T-cell (primary cell): ENCODE results near the gene FSD2. TPM values are rescaled to one million over a fixed set of nuclear protein-coding genes. Genes with fewer than 3 reads are reported as not detected.

Source experiments
- ATAC-seq, 4 experiments: fragments of 200-7000 bp in 3 of 4; fragments of 150-1000 bp in 1 of 4; cut with Tn5 transposase; replicated peaks in 1 of 4; 1 replicate in 3 of 4; 2 replicates in 1 of 4; pipeline ENCODE4 v1.10.0; 2021; ENCODE audit warnings: moderate library complexity in 3 of 4, mild to moderate bottlenecking in 2 of 4, moderate number of reproducible peaks in 1 of 4
- CTCF ChIA-PET, 2 donors: fragments of 300-600 bp; sonication (Branson Sonifier 250); formaldehyde crosslinking; loops; one replicate each; lab custom pipeline; 2022; ENCODE audit warnings: antibody characterized with exemption in 2 of 2; lab: Charles Lee
- POLR2A ChIA-PET, 2 donors: fragments of 300-600 bp; sonication (Branson Sonifier 250); formaldehyde crosslinking; loops; one replicate each; lab custom pipeline; 2022; ENCODE audit warnings: antibody characterized with exemption in 2 of 2; lab: Charles Lee
- DNase-seq, 35 experiments: peaks; one replicate each; pipeline versions ENCODE4 v3.0.0 to v3.0.0-alpha.2; 2013 to 2023
- H3K27ac ChIP-seq: one replicate; pipeline ENCODE4 v1.5.1; 2013; ENCODE audit warnings: low read length
- H3K27me3 ChIP-seq, 2 experiments: replicated peaks in 1 of 2; 1 replicate in 1 of 2; 2 replicates in 1 of 2; pipeline versions ENCODE4 v1.6.1 to v1.7.0; 2013; ENCODE audit warnings: low read length in 1 of 2, mixed read lengths in 1 of 2; ENCODE audit not compliant: control insufficient read depth in 2 of 2, insufficient read depth in 2 of 2; ENCODE audit errors: extremely low read depth in 1 of 2
- H3K36me3 ChIP-seq, 2 donors: 1 replicate in 1 of 2; 2 replicates in 1 of 2; pipeline versions ENCODE4 v1.6.1 to v1.7.0; 2013; ENCODE audit warnings: low read length in 1 of 2; ENCODE audit not compliant: control insufficient read depth in 2 of 2, insufficient read depth in 1 of 2; ENCODE audit errors: extremely low read depth in 1 of 2
- H3K4me1 ChIP-seq, 2 experiments: 1 replicate in 1 of 2; 2 replicates in 1 of 2; pipeline versions ENCODE4 v1.6.1 to v1.7.0; 2013; ENCODE audit warnings: low read length in 2 of 2, mixed read lengths in 1 of 2; ENCODE audit not compliant: insufficient read depth in 2 of 2, control insufficient read depth in 1 of 2; ENCODE audit errors: extremely low read depth in 1 of 2
- H3K4me3 ChIP-seq, 2 donors: 1 replicate in 1 of 2; 2 replicates in 1 of 2; pipeline versions ENCODE4 v1.5.1 to v1.7.0; 2013; ENCODE audit warnings: mild to moderate bottlenecking in 2 of 2, low read length in 1 of 2, moderate library complexity in 1 of 2; ENCODE audit not compliant: control insufficient read depth in 1 of 2; ENCODE audit errors: extremely low read depth in 1 of 2
- H3K9me3 ChIP-seq: 2 replicates; pipeline ENCODE4 v1.7.0; 2013
- H3K27ac Mint-ChIP-seq, 2 donors: one replicate each; pipeline ENCODE4 v1.8.0; 2020 to 2021; ENCODE audit warnings: mild to moderate bottlenecking in 2 of 2, mixed read lengths in 2 of 2
- H3K27me3 Mint-ChIP-seq, 2 donors: one replicate each; pipeline ENCODE4 v1.8.0; 2021 to 2022; ENCODE audit warnings: mixed read lengths in 2 of 2
- H3K36me3 Mint-ChIP-seq: one replicate; pipeline ENCODE4 v1.8.0; 2021; ENCODE audit warnings: mixed read lengths
- H3K4me1 Mint-ChIP-seq, 3 donors: one replicate each; pipeline ENCODE4 v1.8.0; 2020 to 2022; ENCODE audit warnings: mixed read lengths in 3 of 3, mild to moderate bottlenecking in 1 of 3
- H3K4me3 Mint-ChIP-seq, 3 donors: one replicate each; pipeline ENCODE4 v1.8.0; 2020 to 2022; ENCODE audit warnings: mild to moderate bottlenecking in 3 of 3, mixed read lengths in 3 of 3, moderate library complexity in 3 of 3
- H3K9me3 Mint-ChIP-seq, 3 donors: one replicate each; pipeline ENCODE4 v1.8.0; 2020 to 2022; ENCODE audit warnings: mixed read lengths in 3 of 3
- WGBS: methylation state at CpG from one replicate; pipeline ENCODE4 v1.1.5; 2013; ENCODE audit warnings: missing lambda C conversion rate; ENCODE audit not compliant: insufficient coverage; 5-methylcytosine and 5-hydroxymethylcytosine counted together
- total RNA-seq, 35 experiments: library from RNA in 6 of 35; stranded (reverse) in 6 of 35; fragments of 120-200 nt in 1 of 35; gene quantifications; one replicate each; pipeline versions ENCODE4 v1.2.1 to v1.2.4 and lab custom pipeline; 2013 to 2026

The FSD2 gene
- not detected for total RNA-seq
- total RNA-seq (2013), result 0.06 TPM
- 0 to 0.23 (median 0) reads per million in 29 experiments for total RNA-seq (lab: John Stamatoyannopoulos, UW)

GRCh38 chr15:82805994-82806406 lies at the start of gene FSD2:
Gene FSD2, minus strand, starts transcription at chr15:82806069. Its CDS starts 18,679 bp downstream, at chr15:82787390.
- Mint-ChIP-seq H3K27me3 (peaks cover 11 to 18% of the 10 kb centered on the region in 2 donors), H3K9me3 (no peaks in the 10 kb centered on the region), H3K36me3 (no peaks in the 10 kb centered on the region), H3K4me3 (no peak within 1 kb of the TSS), H3K27ac (no peak within 1 kb of the TSS), H3K4me1 (peaks cover 10 to 16% (median 13%) of the 10 kb centered on the region in 3 donors)
- POLR2A ChIA-PET, result interaction anchor here in 1 of 2 donors (0.6 kb wide), 1 partner anchor 264 kb away, joined by 3 read pairs; no protein-coding TSS in a partner anchor
- no peak within 1 kb of the TSS for H3K4me3 ChIP-seq
- DNase-seq (no peak), ATAC-seq (no peak)
- CTCF ChIA-PET, result no interaction called here
- 100% methylated on average over 1 of the region's 2 CpGs for WGBS
- peaks cover 2 to 8% of the 10 kb centered on the region in 2 experiments for H3K4me1 ChIP-seq
- H3K27ac ChIP-seq, result no peak within 1 kb of the TSS
- no peaks in the 10 kb centered on the region for H3K36me3 ChIP-seq
- H3K27me3 ChIP-seq, result peaks cover 0 to 20% of the 10 kb centered on the region in 2 experiments
- no peaks in the 10 kb centered on the region for H3K9me3 ChIP-seq

GRCh38 chr15:82854554-82854953 lies 48.7 kb upstream of the FSD2 start:
- Mint-ChIP-seq H3K9me3 (no peaks in the 10 kb centered on the region), H3K4me3 (no peak overlapping the region), H3K27ac (no peak overlapping the region), H3K4me1 (peaks cover 12 to 14% (median 12%) of the 10 kb centered on the region in 3 donors), H3K27me3 (no peaks in the 10 kb centered on the region), H3K36me3 (no peaks in the 10 kb centered on the region)
- DNase-seq (no peak), ATAC-seq (no peak)
- 90% methylated on average over 21 of the region's 21 CpGs for WGBS
- H3K4me1 ChIP-seq, result peaks cover 0 to 15% of the 10 kb centered on the region in 2 experiments
- H3K27ac ChIP-seq, result no peak overlapping the region
- H3K27me3 ChIP-seq, result no peaks in the 10 kb centered on the region
- CTCF ChIA-PET, result no interaction called here
- no peak overlapping the region for H3K4me3 ChIP-seq
- H3K36me3 ChIP-seq, result peaks cover 0 to 3% of the 10 kb centered on the region in 2 donors
- POLR2A ChIA-PET, result no interaction called here
- no peaks in the 10 kb centered on the region for H3K9me3 ChIP-seq

- H3K27me3 Mint-ChIP-seq, result no peaks in the 10 kb centered on the region
- H3K4me3 Mint-ChIP-seq, result peak overlapping the region in 1 of 3 donors; percentile 32
- ATAC-seq, result peak in 2 of 4 experiments; percentile 34 to 41
- POLR2A ChIA-PET, result no interaction called here
- H3K4me1 ChIP-seq, result peaks cover 0 to 17% of the 10 kb centered on the region in 2 experiments
- H3K4me3 ChIP-seq, result no peak overlapping the region
- 53% methylated on average over 12 of the region's 16 CpGs for WGBS
- peaks cover 12 to 15% (median 15%) of the 10 kb centered on the region in 3 donors for H3K4me1 Mint-ChIP-seq
- H3K9me3 ChIP-seq, result no peaks in the 10 kb centered on the region
- DNase-seq, result no peak
- peaks cover 0 to 2% of the 10 kb centered on the region in 2 experiments for H3K27me3 ChIP-seq
- peaks cover 0 to 3% of the 10 kb centered on the region in 2 donors for H3K36me3 ChIP-seq
- H3K27ac Mint-ChIP-seq, result no peak overlapping the region
- no peaks in the 10 kb centered on the region for H3K9me3 Mint-ChIP-seq
- no peaks in the 10 kb centered on the region for H3K36me3 Mint-ChIP-seq
- CTCF ChIA-PET, result no interaction called here
- no peak overlapping the region for H3K27ac ChIP-seq
Observed at GRCh38 chr15:82852941-82853561, 47.2 kb upstream of the FSD2 start.

- H3K27ac ChIP-seq, result no peak overlapping the region
- Mint-ChIP-seq H3K4me3 (no peak overlapping the region), H3K27me3 (no peaks in the 10 kb centered on the region), H3K27ac (no peak overlapping the region), H3K9me3 (no peaks in the 10 kb centered on the region), H3K4me1 (peaks cover 12 to 15% (median 15%) of the 10 kb centered on the region in 3 donors), H3K36me3 (no peaks in the 10 kb centered on the region)
- peaks cover 0 to 3% of the 10 kb centered on the region in 2 donors for H3K36me3 ChIP-seq
- no peak overlapping the region for H3K4me3 ChIP-seq
- WGBS, result 79% methylated on average over 9 of the region's 9 CpGs
- ATAC-seq (no peak), DNase-seq (no peak)
- H3K27me3 ChIP-seq, result peaks cover 0 to 2% of the 10 kb centered on the region in 2 experiments
- H3K4me1 ChIP-seq, result peaks cover 0 to 17% of the 10 kb centered on the region in 2 experiments
- POLR2A ChIA-PET, result no interaction called here
- H3K9me3 ChIP-seq, result no peaks in the 10 kb centered on the region
- CTCF ChIA-PET, result no interaction called here
Observed at GRCh38 chr15:82851981-82852511, 46.2 kb upstream of the FSD2 start.

GRCh38 chr15:82851306-82851850 lies 45.5 kb upstream of the FSD2 start:
- H3K4me3 ChIP-seq, result no peak overlapping the region
- H3K36me3 ChIP-seq, result peaks cover 0 to 3% of the 10 kb centered on the region in 2 donors
- no peak overlapping the region for H3K27ac ChIP-seq
- Mint-ChIP-seq H3K27ac (no peak overlapping the region), H3K4me3 (no peak overlapping the region), H3K27me3 (no peaks in the 10 kb centered on the region), H3K36me3 (no peaks in the 10 kb centered on the region), H3K4me1 (peaks cover 12 to 15% (median 15%) of the 10 kb centered on the region in 3 donors), H3K9me3 (no peaks in the 10 kb centered on the region)
- WGBS, result 93% methylated on average over 8 of the region's 14 CpGs
- POLR2A ChIA-PET, result interaction anchor here in 1 of 2 donors (0.7 kb wide), 1 partner anchor 112 kb away, joined by 3 read pairs; no protein-coding TSS in a partner anchor
- no peak for ATAC-seq
- CTCF ChIA-PET, result no interaction called here
- DNase-seq, result no peak
- H3K4me1 ChIP-seq, result peaks cover 0 to 17% of the 10 kb centered on the region in 2 experiments
- H3K27me3 ChIP-seq, result peaks cover 0 to 2% of the 10 kb centered on the region in 2 experiments
- no peaks in the 10 kb centered on the region for H3K9me3 ChIP-seq

GRCh38 chr15:82850731-82851130 lies 44.9 kb upstream of the FSD2 start:
- Histone ChIP-seq H3K36me3 (peaks cover 0 to 3% of the 10 kb centered on the region in 2 donors), H3K4me3 (no peak overlapping the region), H3K4me1 (peaks cover 0 to 16% of the 10 kb centered on the region in 2 experiments), H3K9me3 (no peaks in the 10 kb centered on the region), H3K27ac (no peak overlapping the region), H3K27me3 (peaks cover 0 to 2% of the 10 kb centered on the region in 2 experiments)
- DNase-seq (no peak), ATAC-seq (no peak)
- no peak overlapping the region for H3K4me3 Mint-ChIP-seq
- WGBS, result no CpG with 5 or more reads among the region's 7 CpGs
- ChIA-PET POLR2A (interaction anchor here in 1 of 2 donors (0.7 to 0.8 kb wide), 2 partner anchors 39 to 112 kb away, joined by 3 to 4 read pairs; no protein-coding TSS in a partner anchor), CTCF (no interaction called here)
- H3K4me1 Mint-ChIP-seq, result peaks cover 8 to 15% (median 11%) of the 10 kb centered on the region in 3 donors
- no peaks in the 10 kb centered on the region for H3K9me3 Mint-ChIP-seq
- no peaks in the 10 kb centered on the region for H3K27me3 Mint-ChIP-seq
- H3K27ac Mint-ChIP-seq, result no peak overlapping the region
- no peaks in the 10 kb centered on the region for H3K36me3 Mint-ChIP-seq
